Neural cell (in vitro differentiated cells): ENCODE data around the gene OR2T35. TPM values are rescaled to one million over a fixed set of nuclear protein-coding genes. Genes with fewer than 3 reads are reported as not detected.

Source experiments
- H2AFZ ChIP-seq: fragments of 200-600, 300-800 bp; sonication (generic), shearing (Covaris generic); 2 replicates; pipeline ENCODE4 v1.6.0; 2014; ENCODE audit warnings: low read depth, mild to moderate bottlenecking, antibody characterized with exemption, low read length, moderate library complexity
- H3F3A ChIP-seq: fragments of 200-600 bp; shearing (Covaris generic); 2 replicates; pipeline ENCODE4 v1.6.1; 2016; ENCODE audit warnings: mild to moderate bottlenecking, moderate library complexity, mixed read lengths, antibody characterized with exemption, low read length; ENCODE audit not compliant: insufficient read depth, poor library complexity, severe bottlenecking
- H3K27ac ChIP-seq: fragments of 200-600, 300-800 bp; sonication (generic), shearing (Covaris generic); 2 replicates; pipeline ENCODE4 v1.5.1; 2014; ENCODE audit warnings: mild to moderate bottlenecking, low read length, moderate library complexity
- H3K27me3 ChIP-seq: fragments of 300-800, 200-600 bp; sonication (generic), shearing (Covaris generic); 2 replicates; pipeline ENCODE4 v1.6.0; 2014; ENCODE audit warnings: mild to moderate bottlenecking, low read depth, low read length, moderate library complexity; ENCODE audit not compliant: insufficient read depth
- H3K36me3 ChIP-seq: fragments of 300-800, 200-600 bp; sonication (generic), shearing (Covaris generic); 2 replicates; pipeline ENCODE4 v1.5.1; 2014; ENCODE audit warnings: mild to moderate bottlenecking, antibody characterized with exemption, low read length, moderate library complexity; ENCODE audit not compliant: insufficient read depth
- H3K4me2 ChIP-seq: fragments of 300-800, 200-600 bp; sonication (generic), shearing (Covaris generic); 2 replicates; pipeline ENCODE4 v1.6.0; 2014; ENCODE audit warnings: mild to moderate bottlenecking, low read length
- H3K4me3 ChIP-seq: fragments of 300-800, 200-600 bp; sonication (generic), shearing (Covaris generic); 2 replicates; pipeline ENCODE4 v1.5.1; 2014; ENCODE audit warnings: mild to moderate bottlenecking, low read length, moderate library complexity
- H3K79me2 ChIP-seq: fragments of 200-600 bp; shearing (Covaris generic); replicated peaks from 2 replicates; pipeline ENCODE4 v1.6.0; 2014; ENCODE audit warnings: mild to moderate bottlenecking, low read length, moderate library complexity; ENCODE audit not compliant: insufficient read depth
- H3K9ac ChIP-seq: fragments of 300-800, 200-600 bp; sonication (generic), shearing (Covaris generic); 2 replicates; pipeline ENCODE4 v1.6.1; 2016; ENCODE audit warnings: mild to moderate bottlenecking, low read length, mixed read lengths
- H3K9me2 ChIP-seq: fragments of 200-600 bp; shearing (Covaris generic); 2 replicates; pipeline ENCODE4 v1.6.1; 2016; ENCODE audit warnings: mild to moderate bottlenecking, low read length, mixed read lengths; ENCODE audit not compliant: insufficient read depth
- H3K9me3 ChIP-seq: fragments of 200-600, 300-800 bp; sonication (generic), shearing (Covaris generic); 2 replicates; pipeline ENCODE4 v1.6.1; 2016; ENCODE audit warnings: mild to moderate bottlenecking, mixed run types, low read length, moderate library complexity, mixed read lengths
- H4K20me1 ChIP-seq: fragments of 200-600 bp; shearing (Covaris generic); 2 replicates; pipeline ENCODE4 v1.6.1; 2016; ENCODE audit warnings: mild to moderate bottlenecking, mixed run types; ENCODE audit not compliant: insufficient read depth
- EP300 ChIP-seq: fragments of 450-650 bp; conservative IDR thresholded peaks from 2 replicates; pipeline ENCODE4 v1.6.1; 2014; ENCODE audit warnings: antibody characterized with exemption, mild to moderate bottlenecking, moderate library complexity; ENCODE audit not compliant: poor library complexity, severe bottlenecking
- EZH2 ChIP-seq: fragments of 200-600, 300-800 bp; shearing (Covaris generic), sonication (generic); IDR thresholded peaks from 2 replicates; pipeline ENCODE4 v1.6.1; 2014; ENCODE audit warnings: antibody characterized with exemption, low read length, borderline replicate concordance, mild to moderate bottlenecking; ENCODE audit not compliant: insufficient read depth, poor library complexity, severe bottlenecking
- MXI1 ChIP-seq: fragments of 450-650 bp; conservative IDR thresholded peaks from 2 replicates; pipeline ENCODE4 v1.6.1; 2014; ENCODE audit warnings: antibody characterized with exemption, mild to moderate bottlenecking; ENCODE audit not compliant: poor library complexity, severe bottlenecking
- POLR2AphosphoS5 ChIP-seq: IDR thresholded peaks from 2 replicates; pipeline ENCODE4 v1.6.1; 2012
- RAD21 ChIP-seq: fragments of 450-650 bp; conservative IDR thresholded peaks from 2 replicates; pipeline ENCODE4 v1.6.1; 2014; ENCODE audit warnings: antibody characterized with exemption, mild to moderate bottlenecking, moderate library complexity
- SMC3 ChIP-seq: fragments of 450-650 bp; conservative IDR thresholded peaks from 2 replicates; pipeline ENCODE4 v1.6.1; 2014; ENCODE audit warnings: antibody characterized with exemption, mild to moderate bottlenecking, moderate library complexity; ENCODE audit not compliant: poor library complexity
- TAF1 ChIP-seq: IDR thresholded peaks from 2 replicates; pipeline ENCODE4 v1.6.1; 2012; ENCODE audit warnings: low read depth
- polyA plus RNA-seq: library from polyadenylated mRNA; depleted of rRNA; stranded (reverse); fragments of >200 nt; gene quantifications from 2 replicates; pipeline ENCODE4 v1.2.3, GENCODE V29; 2014
- TF ChIP-seq, protein P1 (sequence below): fragments of 450-650 bp; IDR thresholded peaks from 2 replicates; pipeline ENCODE4 v1.5.1; 2014; ENCODE audit warnings: antibody characterized with exemption, mild to moderate bottlenecking, moderate library complexity; ENCODE audit not compliant: poor library complexity, severe bottlenecking
- TF ChIP-seq, protein P2 (sequence below): IDR thresholded peaks from 2 replicates; pipeline ENCODE4 v1.6.1; 2012; ENCODE audit warnings: borderline replicate concordance

Gene OR2T35
- polyA plus RNA-seq, 1 donor from 2014 or later: not detected

- Histone ChIP-seq H3K9ac (no peak overlapping the region), H3K9me2 (no peaks in the 10 kb centered on the region), H3K9me3 (peaks cover 7% of the 10 kb centered on the region), H3K36me3 (no peaks in the 10 kb centered on the region), H3K79me2 (no peaks in the 10 kb centered on the region), H3K4me2 (no peak overlapping the region), H4K20me1 (no peaks in the 10 kb centered on the region), H3K27ac (no peak overlapping the region), H2AFZ (no peak overlapping the region), H3K4me3 (no peak overlapping the region), H3K27me3 (no peaks in the 10 kb centered on the region), H3F3A (no peaks in the 10 kb centered on the region)
- TF ChIP-seq MXI1 (no peak), SMC3 (no peak), EP300 (no peak), POLR2AphosphoS5 (no peak), EZH2 (no peak), TAF1 (no peak), RAD21 (no peak)
- TF ChIP-seq, protein P1, sequence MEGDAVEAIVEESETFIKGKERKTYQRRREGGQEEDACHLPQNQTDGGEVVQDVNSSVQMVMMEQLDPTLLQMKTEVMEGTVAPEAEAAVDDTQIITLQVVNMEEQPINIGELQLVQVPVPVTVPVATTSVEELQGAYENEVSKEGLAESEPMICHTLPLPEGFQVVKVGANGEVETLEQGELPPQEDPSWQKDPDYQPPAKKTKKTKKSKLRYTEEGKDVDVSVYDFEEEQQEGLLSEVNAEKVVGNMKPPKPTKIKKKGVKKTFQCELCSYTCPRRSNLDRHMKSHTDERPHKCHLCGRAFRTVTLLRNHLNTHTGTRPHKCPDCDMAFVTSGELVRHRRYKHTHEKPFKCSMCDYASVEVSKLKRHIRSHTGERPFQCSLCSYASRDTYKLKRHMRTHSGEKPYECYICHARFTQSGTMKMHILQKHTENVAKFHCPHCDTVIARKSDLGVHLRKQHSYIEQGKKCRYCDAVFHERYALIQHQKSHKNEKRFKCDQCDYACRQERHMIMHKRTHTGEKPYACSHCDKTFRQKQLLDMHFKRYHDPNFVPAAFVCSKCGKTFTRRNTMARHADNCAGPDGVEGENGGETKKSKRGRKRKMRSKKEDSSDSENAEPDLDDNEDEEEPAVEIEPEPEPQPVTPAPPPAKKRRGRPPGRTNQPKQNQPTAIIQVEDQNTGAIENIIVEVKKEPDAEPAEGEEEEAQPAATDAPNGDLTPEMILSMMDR: no peak
- TF ChIP-seq, protein P2, sequence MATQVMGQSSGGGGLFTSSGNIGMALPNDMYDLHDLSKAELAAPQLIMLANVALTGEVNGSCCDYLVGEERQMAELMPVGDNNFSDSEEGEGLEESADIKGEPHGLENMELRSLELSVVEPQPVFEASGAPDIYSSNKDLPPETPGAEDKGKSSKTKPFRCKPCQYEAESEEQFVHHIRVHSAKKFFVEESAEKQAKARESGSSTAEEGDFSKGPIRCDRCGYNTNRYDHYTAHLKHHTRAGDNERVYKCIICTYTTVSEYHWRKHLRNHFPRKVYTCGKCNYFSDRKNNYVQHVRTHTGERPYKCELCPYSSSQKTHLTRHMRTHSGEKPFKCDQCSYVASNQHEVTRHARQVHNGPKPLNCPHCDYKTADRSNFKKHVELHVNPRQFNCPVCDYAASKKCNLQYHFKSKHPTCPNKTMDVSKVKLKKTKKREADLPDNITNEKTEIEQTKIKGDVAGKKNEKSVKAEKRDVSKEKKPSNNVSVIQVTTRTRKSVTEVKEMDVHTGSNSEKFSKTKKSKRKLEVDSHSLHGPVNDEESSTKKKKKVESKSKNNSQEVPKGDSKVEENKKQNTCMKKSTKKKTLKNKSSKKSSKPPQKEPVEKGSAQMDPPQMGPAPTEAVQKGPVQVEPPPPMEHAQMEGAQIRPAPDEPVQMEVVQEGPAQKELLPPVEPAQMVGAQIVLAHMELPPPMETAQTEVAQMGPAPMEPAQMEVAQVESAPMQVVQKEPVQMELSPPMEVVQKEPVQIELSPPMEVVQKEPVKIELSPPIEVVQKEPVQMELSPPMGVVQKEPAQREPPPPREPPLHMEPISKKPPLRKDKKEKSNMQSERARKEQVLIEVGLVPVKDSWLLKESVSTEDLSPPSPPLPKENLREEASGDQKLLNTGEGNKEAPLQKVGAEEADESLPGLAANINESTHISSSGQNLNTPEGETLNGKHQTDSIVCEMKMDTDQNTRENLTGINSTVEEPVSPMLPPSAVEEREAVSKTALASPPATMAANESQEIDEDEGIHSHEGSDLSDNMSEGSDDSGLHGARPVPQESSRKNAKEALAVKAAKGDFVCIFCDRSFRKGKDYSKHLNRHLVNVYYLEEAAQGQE: no peak
Observed at GRCh38 chr1:248611883-248612414, 33.1 kb downstream of the OR2T35 start.

DNA sequence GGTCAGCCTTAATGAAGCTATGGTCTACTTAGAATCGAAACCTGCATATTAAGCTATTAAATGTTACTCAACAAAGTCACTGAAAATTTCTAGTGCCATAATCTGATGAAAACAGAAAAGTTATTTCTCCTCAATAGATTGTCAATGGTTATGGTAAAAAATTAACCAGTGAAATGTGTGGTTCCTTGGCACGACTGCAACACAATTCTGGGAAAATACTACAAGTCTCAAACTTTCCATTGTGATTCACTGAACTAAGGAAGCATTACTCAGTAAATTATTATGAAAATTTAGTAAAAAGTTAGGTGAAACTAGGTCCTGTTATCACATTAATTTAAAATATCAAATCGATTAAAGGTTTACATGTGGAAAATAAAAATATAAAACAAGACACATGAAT, 34.8 kb downstream of the OR2T35 start:
- H3F3A ChIP-seq: no peaks in the 10 kb centered on the region
- H2AFZ ChIP-seq: no peak overlapping the region
- H3K4me2 ChIP-seq: no peak overlapping the region
- TF ChIP-seq RAD21: no peak
- no peak for TF ChIP-seq MXI1
- TF ChIP-seq, protein P2: no peak
- no peak for TF ChIP-seq EP300
- no peak for TF ChIP-seq POLR2AphosphoS5
- no peak for TF ChIP-seq EZH2
- TF ChIP-seq, protein P1: no peak
- TF ChIP-seq TAF1: no peak
- peaks cover 7% of the 10 kb centered on the region for H3K9me3 ChIP-seq
- H3K9ac ChIP-seq: no peak overlapping the region
- no peaks in the 10 kb centered on the region for H3K36me3 ChIP-seq
- H3K4me3 ChIP-seq: no peak overlapping the region
- no peaks in the 10 kb centered on the region for H3K9me2 ChIP-seq
- H4K20me1 ChIP-seq: no peaks in the 10 kb centered on the region
- H3K27ac ChIP-seq: no peak overlapping the region
- no peaks in the 10 kb centered on the region for H3K79me2 ChIP-seq
- H3K27me3 ChIP-seq: no peaks in the 10 kb centered on the region
